Left renal cortex interstitium (tissue), 4 donors: ENCODE results near the gene RAB33B. TPM values are rescaled to one million over a fixed set of nuclear protein-coding genes. Genes with fewer than 3 reads are reported as not detected.
"Not testable (repeated sequence)": the region's sequence is repeated elsewhere in the genome, so short reads cannot be mapped to it uniquely, and the experiment has no call there.

ENCODE experiments used
- DNase-seq, 4 donors: peaks; one replicate each; pipeline ENCODE4 v3.0.0-alpha.2; 2013; ENCODE audit warnings: low read depth in 4 of 4, low spot score in 2 of 4, missing footprints in 1 of 4
- polyA plus RNA-seq, 4 donors: library from polyadenylated mRNA; unstranded; fragments of 120-200 nt; gene quantifications; one replicate each; pipeline ENCODE4 v1.2.1, GENCODE V29; 2013; ENCODE audit not compliant: insufficient read length in 4 of 4

RAB33B gene
- polyA plus RNA-seq: 10 to 100 TPM; 10.1 to 13.0 (median 11.4) TPM

DNA sequence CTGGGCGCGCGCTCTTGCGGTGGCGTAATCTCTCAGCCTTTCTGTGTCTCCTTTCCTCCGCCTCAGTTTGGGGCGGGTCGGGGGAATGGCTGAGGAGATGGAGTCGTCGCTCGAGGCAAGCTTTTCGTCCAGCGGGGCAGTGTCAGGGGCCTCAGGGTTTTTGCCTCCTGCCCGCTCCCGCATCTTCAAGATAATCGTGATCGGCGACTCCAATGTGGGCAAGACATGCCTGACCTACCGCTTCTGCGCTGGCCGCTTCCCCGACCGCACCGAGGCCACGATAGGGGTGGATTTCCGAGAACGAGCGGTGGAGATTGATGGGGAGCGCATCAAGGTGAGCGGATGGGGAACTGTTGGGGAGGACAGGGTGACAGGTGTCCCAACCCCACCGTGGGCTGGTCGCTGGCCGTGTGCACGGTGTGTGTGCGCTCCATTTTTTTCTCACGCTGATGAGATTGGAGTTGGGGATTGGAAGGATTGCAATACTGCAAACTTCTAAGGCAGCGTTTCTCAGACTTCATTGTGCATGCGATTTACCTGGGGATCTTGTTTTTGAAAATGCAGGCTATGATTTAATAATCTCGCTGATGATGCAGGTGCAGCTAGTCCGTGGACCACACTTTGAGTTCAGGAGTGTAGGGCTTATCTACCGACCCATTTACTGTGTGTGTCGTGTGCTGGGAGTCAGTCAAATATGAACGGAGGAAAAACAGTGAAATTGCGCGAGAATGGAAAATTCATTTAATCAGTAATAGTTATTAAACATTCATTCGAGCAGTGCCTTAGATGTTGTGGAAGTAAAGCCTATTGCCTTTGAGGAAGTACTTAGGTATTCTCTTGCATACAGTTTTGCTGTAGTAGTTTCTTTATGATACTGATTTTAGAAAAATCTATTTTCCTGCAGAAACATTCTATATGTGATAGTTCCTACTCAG, at the start of gene RAB33B:
Gene RAB33B, plus strand, starts transcription at position 11 of the 935 bp plus-strand sequence. Its CDS starts 75 bp downstream, at position 86.
- DNase-seq: peak in 1 of 4 donors; percentile 18

DNA sequence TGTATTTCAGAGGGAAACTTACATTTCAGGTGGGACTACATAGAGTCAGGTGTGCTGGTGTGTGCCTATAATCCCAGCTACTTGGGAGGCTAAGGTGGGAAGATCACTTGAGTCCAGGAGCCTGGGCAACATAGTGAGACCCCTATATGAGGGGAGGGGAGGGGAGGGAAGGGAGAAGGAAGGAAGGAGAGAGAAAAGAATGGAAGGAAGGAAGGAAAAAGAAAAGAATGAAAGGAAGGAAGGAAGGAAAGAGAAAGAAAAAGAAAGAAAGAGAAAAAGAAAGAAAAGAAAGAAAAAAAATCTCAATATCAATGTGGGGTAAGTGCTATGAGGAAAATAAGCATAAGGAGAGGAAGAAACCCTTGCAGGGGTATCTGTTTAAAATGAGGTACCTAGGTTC, 43.6 kb upstream of the RAB33B start:
- no peak for DNase-seq

GRCh38 chr4:139414671-139415210, 39.2 kb upstream of the RAB33B start:
- DNase-seq: not testable (repeated sequence)

GRCh38 chr4:139416073-139416673, 37.7 kb upstream of the RAB33B start:
- DNase-seq: peak in 1 of 4 donors; percentile 2

DNA sequence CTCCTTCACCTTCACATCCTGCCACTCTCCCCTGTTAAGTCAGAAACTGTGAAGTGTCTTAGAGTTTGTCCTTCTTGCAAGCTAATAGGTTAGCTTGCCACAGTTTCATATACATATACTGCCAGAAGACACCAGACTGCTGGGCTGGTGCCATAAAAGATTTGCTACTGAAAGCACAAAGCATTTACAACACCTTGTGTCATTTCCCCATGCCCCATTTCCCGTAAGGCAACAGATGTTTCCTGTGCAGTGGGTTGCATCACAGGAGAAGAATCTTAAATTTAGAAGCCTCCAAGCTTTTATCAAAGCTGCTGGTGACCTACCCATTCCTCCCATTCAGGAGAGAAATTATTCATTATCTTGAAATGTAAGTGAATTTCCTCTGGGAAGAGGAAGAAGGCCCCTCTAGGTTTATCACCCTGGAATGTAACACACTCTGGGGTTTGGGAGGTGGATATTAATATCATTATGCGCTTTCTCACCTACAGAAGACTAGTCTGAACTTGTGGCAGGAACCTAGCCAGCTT, 34.5 kb upstream of the RAB33B start:
- peak in 1 of 4 donors; percentile 10 for DNase-seq

GRCh38 chr4:139420652-139421051, 33.3 kb upstream of the RAB33B start:
- DNase-seq: no peak

- DNase-seq: no peak
Observed at GRCh38 chr4:139436122-139436521, 17.8 kb upstream of the RAB33B start.

DNA sequence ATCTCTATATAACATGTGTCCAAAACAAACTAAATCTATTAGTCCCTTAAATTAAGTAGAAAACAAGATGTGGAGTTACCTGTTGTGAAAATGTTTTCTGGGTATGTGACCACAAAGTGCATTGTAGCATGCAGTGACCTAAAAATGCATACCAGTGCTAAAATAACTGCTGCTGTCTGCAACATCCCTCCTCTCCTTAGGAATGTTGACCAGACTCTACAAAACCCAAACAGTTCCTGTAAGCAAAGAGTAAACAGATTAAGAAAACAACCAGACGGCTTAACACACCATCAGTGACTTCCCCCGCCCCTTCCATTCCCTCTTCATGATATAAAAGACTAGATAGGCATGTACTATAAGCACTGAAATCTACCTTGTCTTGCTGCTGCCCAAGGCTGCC, 15.8 kb upstream of the RAB33B start:
- no peak for DNase-seq

GRCh38 chr4:139441029-139441428, 12.9 kb upstream of the RAB33B start:
- DNase-seq: no peak

- no peak for DNase-seq
Observed at GRCh38 chr4:139443661-139444060, 10.3 kb upstream of the RAB33B start.

DNA sequence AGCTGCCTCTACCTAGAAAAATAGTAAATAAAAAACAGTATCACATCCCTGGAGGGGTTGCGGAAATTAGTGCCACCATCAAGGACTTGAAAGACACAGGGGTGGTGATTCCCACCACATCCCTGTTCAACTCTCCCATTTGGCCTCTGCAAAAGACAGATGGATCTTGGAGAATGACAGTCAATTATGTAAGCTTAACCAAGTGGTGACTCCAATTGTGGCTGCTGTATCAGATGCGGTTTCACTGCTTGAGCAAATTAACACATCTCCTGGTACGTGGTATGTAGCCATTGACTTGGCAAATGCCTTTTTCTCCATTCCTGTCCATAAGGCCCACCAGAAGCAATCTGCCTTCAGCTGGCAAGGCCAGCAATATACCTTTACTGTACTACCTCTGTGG, 9.0 kb upstream of the RAB33B start:
- DNase-seq: not testable (repeated sequence)

- DNase-seq: not testable (repeated sequence)
Observed at GRCh38 chr4:139447078-139447477, 6.8 kb upstream of the RAB33B start.

GRCh38 chr4:139450586-139450985, 3.3 kb upstream of the RAB33B start:
- no peak for DNase-seq

DNA sequence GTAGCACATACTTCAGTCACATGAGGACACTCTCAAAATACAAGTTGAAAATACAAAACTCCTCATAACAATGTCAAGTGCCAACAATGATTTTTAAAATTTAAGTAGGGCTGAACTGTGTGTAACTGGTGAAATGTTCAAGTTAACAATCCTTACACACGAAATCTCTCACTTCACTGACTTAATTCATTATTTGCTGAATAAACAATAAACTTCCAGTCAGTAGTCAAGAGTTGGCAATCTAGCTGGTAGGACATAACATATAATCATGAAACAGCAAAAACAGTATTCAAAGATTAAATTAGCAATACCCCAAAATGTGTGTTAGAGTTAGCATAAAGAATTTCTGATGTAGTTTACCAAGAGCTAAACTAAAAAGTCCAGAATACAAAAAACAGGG, 1.9 kb upstream of the RAB33B start:
- DNase-seq: no peak

DNA sequence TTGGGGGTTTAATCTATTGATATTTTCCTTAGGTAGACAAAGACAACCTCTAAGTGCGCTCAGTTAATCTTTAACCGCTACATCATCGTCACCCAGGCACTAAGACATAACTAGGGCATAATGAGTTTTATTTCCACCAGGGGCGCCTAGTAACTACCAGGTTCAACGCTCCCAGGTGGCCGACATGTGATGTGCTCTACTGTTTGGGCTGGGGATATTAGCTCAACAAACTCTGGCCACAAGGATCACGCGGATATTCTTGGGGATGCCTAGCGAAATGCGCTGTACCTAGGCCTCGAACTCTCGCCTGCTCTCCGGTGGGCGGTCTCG, 915 bp upstream of the RAB33B start:
- peak in 2 of 4 donors; percentile 51 to 60 for DNase-seq

- DNase-seq: peak; percentile 86 to 93 (median 91)
Observed at GRCh38 chr4:139453371-139454110, 380 bp upstream of the RAB33B start.

GRCh38 chr4:139455126-139455538, 1.2 kb downstream of the RAB33B start:
- no peak for DNase-seq

DNA sequence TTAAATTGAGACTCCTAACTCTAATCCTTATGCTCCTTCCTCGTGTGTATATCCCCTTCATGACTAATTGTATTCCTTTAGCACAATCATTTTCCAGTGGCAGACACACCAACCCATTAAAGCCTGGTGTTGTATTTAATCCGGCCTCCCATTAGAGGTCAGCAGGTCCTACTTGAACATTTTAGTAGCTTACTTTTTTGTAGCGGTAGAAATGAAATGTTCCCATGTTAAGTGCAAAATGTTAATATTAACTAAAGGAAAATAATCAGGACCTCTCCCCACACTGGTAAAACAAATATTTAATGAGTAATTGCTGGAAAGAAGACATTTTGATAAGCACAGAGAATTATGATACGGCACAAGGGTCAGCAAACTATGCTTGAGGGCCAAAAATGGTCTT, 3.4 kb downstream of the RAB33B start:
- no peak for DNase-seq

DNA sequence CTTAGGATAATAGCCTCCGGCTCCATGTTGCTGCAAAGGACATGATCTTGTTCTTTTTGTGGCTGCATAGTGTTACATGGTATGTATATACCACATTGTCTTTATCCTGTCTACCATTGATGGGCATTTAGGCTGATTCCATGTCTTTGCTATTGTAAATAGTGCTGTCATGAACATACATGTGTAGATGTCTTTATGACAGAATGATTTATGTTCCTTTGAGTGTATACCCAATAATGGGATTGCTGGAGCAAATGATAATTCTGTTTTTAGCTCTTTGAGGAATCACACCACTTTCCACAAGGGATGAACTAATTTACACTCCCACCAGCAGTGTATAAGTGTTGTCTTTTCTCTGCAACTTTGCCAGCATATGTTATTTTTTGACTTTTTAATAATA, 4.6 kb downstream of the RAB33B start:
- no peak for DNase-seq

- DNase-seq: no peak
Observed at GRCh38 chr4:139458999-139459398, 5.1 kb downstream of the RAB33B start.

DNA sequence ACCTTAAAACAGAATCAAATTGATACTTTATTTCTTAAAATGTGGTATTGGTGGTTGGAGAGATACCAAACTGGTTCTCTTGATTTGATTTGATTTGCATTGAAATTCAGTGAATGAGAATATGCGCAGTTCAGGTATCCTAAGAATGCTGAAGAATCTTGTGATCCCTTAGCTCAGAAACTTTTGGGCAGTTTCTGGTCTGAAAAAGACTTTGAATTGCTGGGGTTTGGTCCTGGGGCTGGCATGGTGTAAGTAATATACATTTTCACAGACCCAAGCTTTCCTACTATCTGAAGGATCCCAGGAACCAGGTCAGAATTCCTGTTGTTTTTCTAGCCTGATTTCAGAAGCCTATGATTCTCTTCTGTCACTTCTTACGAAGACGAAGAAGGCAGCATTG, 6.6 kb downstream of the RAB33B start:
- DNase-seq: no peak
